C4-2B (cell line): ENCODE measurements around the gene RFPL4AL1.
"Not testable (repeated sequence)": the region's sequence is repeated elsewhere in the genome, so short reads cannot be mapped to it uniquely, and the experiment has no call there.

Experiments used
- H3K27ac ChIP-seq: fragments of 450-650 bp; 2 replicates; pipeline ENCODE4 v1.5.1; 2017
- ZFX ChIP-seq: fragments of 450-650 bp; IDR thresholded peaks from 2 replicates; pipeline ENCODE4 v1.6.1; 2017
- TF ChIP-seq, protein P1 (sequence below): fragments of 450-650 bp; conservative IDR thresholded peaks from 2 replicates; pipeline ENCODE4 v1.5.1; 2017; ENCODE audit warnings: mild to moderate bottlenecking

Gene RFPL4AL1

DNA sequence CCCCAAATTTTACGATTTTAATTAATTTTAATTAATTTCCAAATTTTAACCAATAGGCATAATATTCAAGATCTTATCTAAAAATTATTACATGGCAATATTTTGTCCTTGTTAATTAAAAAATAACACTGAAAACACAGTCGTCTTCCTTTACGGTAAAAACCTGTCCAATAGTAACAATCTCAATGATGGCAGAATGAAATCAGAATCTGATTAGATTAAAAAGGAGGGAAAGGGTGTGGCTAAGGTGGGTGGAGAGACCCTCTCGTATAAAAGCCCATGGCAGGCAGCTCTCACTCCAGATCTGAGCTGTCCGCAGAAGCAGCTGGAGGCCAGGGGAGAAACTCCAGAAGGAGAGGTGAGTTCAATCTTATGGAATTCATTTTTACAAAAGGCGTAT is at the start of gene RFPL4AL1:
RFPL4AL1 (plus strand) TSS at position 301 of the 400 bp plus-strand sequence. CDS start 2,687 bp downstream, outside the sequence.
- H3K27ac ChIP-seq = not testable (repeated sequence)

DNA sequence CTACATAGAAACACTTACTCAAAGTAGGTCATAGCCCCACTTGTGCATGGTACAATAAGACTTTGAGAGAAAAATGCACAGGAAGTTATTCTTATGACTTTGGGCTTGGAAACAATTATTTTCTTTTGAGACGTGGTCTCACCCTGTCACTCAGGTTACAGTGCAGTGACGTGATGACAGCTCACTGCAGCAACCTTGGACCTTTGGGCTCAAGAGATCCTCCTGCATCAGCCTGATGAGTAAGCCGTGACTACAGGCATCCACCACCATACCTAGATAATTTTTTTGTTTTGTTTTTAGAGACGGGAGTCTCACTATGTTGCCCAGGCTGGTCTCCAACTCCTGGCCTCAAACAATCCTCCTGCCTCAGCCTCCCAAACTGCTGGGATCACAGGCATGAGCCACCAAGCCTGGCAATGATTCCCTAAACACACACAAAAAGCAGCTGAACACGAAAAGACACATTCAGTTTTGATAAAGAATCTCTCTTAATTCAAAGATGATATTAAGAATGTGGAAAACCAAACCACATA is 48.6 kb upstream of the RFPL4AL1 start:
- no peak overlapping the region for H3K27ac ChIP-seq

DNA sequence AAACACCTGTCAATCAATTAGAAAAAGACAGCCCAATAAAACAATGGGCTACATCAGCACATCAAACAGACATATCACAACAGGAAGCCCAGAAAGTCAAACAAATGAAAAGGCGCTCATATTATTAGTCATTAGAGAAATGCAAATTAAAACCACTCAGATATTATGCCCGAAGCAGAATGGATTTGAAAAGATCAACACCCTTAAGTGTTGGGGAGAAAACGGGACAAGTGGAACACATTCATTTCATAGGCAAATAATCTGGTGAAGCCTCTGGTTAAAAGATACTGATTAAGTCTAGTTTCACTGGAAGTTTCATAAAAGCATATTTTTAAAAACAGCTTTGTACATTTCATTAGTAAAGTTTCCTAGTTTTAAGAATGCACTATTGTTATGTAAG is 48.1 kb upstream of the RFPL4AL1 start:
- TF ChIP-seq, protein P1, sequence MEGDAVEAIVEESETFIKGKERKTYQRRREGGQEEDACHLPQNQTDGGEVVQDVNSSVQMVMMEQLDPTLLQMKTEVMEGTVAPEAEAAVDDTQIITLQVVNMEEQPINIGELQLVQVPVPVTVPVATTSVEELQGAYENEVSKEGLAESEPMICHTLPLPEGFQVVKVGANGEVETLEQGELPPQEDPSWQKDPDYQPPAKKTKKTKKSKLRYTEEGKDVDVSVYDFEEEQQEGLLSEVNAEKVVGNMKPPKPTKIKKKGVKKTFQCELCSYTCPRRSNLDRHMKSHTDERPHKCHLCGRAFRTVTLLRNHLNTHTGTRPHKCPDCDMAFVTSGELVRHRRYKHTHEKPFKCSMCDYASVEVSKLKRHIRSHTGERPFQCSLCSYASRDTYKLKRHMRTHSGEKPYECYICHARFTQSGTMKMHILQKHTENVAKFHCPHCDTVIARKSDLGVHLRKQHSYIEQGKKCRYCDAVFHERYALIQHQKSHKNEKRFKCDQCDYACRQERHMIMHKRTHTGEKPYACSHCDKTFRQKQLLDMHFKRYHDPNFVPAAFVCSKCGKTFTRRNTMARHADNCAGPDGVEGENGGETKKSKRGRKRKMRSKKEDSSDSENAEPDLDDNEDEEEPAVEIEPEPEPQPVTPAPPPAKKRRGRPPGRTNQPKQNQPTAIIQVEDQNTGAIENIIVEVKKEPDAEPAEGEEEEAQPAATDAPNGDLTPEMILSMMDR = no peak
- TF ChIP-seq ZFX = no peak
- H3K27ac ChIP-seq = no peak overlapping the region

More for the DNA sequence above, 48.6 kb upstream of the RFPL4AL1 start:
- TF ChIP-seq, protein P1 = no peak
- no peak for TF ChIP-seq ZFX

DNA sequence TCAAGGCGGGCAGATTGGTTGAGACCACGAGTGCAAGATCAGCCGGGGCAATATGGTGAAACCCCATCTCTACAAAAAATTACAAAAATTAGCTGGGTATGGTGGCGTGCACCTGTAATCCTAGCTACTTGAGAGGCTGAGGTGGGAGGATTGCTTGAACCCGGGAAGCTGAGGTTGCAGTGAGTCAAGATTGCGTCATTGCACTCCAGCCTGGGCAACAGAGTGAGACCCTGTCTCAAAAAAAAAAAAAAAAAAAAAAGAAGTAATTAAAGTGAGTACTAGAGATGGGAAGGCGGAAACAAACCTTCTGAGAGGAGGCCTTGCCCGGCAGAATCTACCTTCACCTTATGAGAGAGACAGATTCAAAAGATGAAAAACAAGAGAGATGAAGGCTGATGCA is 45.4 kb upstream of the RFPL4AL1 start:
- no peak for TF ChIP-seq ZFX
- TF ChIP-seq, protein P1 = no peak
- H3K27ac ChIP-seq = no peak overlapping the region

DNA sequence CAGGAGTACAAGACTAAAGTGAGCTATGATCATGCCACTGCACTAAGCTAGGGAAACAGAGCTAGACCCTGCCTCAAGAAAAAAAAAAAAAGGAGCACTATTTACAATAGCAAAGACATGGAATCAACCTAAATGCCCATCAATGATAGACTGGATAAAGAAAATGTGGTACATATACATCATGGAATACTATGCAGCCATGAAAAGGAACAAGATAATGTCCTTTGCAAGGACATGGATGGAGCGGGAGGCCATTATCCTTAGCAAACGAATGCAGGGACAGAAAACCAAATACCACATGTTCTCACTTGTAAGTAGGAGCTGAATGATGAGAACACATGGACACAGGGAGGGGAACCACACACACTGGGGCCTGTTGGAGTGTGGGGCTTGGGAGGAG is 38.5 kb upstream of the RFPL4AL1 start:
- not testable (repeated sequence) for H3K27ac ChIP-seq

DNA sequence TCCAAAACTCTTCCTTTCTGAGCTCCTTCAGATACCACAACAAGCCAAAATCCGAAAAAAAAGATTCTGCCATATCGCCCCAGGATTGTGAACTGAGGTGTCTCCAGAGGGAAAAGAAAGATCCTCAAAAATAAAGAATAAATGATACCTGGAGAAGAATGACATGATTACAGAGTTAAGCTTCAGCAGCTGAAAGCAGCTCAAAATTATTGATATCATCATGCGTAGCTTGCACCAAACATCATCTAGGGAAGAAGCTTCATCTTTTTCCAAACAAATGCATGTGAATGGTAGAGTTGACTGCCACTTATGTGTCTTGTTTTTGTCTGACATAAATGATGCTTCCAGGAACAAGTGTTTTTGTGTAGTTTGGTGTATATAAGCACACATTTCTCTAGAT is 30.6 kb upstream of the RFPL4AL1 start, which contains the start of gene NLRP9:
NLRP9 (minus strand) TSS at position 101 of the 400 bp plus-strand sequence; CDS start at position 73, 28 bp downstream.
- H3K27ac ChIP-seq = no peak within 1 kb of the TSS
- no peak for TF ChIP-seq ZFX
- TF ChIP-seq, protein P1 = no peak

DNA sequence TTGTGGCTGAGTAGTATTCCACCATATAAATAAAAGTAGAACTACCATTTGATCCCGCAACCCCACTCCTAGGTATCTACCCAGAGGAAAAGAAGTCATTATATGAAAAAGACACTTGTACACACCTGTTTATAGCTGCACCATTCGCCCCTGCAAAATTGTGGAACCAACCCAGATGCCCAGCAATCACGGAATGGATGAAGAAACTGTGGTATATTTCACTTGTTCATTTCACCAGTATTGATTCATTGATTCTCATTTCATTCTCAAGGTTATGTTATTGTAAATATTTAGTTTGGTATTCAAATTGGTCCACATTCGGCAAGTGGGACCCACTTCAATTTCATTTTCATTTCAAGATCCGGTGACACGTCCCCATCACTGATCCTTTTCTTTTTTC is 18.2 kb upstream of the RFPL4AL1 start:
- H3K27ac ChIP-seq = no peak overlapping the region
- TF ChIP-seq ZFX = no peak
- TF ChIP-seq, protein P1 = no peak

DNA sequence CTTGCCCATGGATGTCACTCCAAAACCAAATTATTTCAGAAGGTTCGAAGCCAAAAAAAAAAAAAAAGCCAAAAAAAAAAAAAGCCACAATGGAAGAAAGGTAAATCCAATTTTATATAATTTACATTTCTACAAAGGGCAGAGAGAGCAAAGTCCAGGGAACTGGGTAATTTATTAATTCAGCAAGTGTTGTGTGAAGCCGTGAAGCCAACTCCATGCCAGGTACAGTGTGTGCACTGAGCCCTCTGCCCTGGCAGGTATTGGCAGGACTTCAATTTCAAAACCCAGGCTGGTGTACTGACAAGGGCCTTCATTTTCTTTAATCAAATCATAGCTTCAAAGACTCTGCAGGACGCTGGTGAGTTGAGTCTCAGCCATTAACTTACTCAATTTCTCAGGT is 15.5 kb upstream of the RFPL4AL1 start:
- H3K27ac ChIP-seq = no peak overlapping the region
- TF ChIP-seq ZFX = no peak
- TF ChIP-seq, protein P1 = no peak

DNA sequence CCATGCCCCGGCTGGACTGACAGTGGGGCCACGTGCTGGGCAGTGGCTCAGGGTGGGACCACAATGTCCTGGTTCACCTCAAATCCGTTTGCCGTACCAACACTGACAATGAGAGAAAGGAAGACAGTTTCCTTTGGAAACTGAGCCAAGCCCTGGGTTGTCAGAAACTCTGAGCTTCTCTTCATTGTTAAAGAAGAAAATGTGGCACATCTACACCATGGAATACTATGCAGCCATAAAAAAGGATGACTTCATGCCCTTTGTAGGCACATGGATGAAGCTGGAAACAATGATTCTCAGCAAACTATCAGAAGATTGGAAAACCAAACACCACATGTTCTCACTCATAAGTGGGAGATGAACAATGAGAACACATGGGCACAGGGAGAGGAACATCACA is 12.1 kb upstream of the RFPL4AL1 start:
- H3K27ac ChIP-seq = not testable (repeated sequence)

DNA sequence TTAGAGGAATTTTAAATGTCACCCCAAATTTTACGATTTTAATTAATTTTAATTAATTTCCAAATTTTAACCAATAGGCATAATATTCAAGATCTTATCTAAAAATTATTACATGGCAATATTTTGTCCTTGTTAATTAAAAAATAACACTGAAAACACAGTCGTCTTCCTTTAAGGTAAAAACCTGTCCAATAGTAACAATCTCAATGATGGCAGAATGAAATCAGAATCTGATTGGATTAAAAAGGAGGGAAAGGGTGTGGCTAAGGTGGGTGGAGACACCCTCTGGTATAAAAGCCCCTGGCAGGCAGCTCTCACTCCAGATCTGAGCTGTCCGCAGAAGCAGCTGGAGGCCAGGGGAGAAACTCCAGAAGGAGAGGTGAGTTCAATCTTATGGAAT is 10.1 kb upstream of the RFPL4AL1 start, which contains the start of gene RFPL4A:
RFPL4A (plus strand) TSS at position 301 of the 400 bp plus-strand sequence. CDS start 2,704 bp downstream, outside the sequence.
- not testable (repeated sequence) for H3K27ac ChIP-seq
